MM.1S (cell line): ENCODE measurements around the gene ROR2.

ENCODE experiments used
- DNase-seq: peaks from one replicate; pipeline ENCODE4 v3.0.0-alpha.2; 2015
- H2AFZ ChIP-seq: fragments of 300-600 bp; sonication (generic); 2 replicates; pipeline ENCODE4 v1.6.0; 2016; ENCODE audit warnings: antibody characterized with exemption, low read length
- H3F3A ChIP-seq: fragments of 300-600 bp; sonication (generic); 2 replicates; pipeline ENCODE4 v1.6.1; 2016; ENCODE audit warnings: mild to moderate bottlenecking, antibody characterized with exemption, low read length, moderate library complexity, mixed read lengths; ENCODE audit not compliant: insufficient read depth
- H3K27ac ChIP-seq: fragments of 300-600 bp; sonication (generic); 2 replicates; pipeline ENCODE4 v1.5.1; 2016; ENCODE audit warnings: mild to moderate bottlenecking, low read length
- H3K27me3 ChIP-seq: fragments of 300-600 bp; sonication (generic); replicated peaks from 2 replicates; pipeline ENCODE4 v1.6.0; 2016; ENCODE audit warnings: low read length; ENCODE audit not compliant: insufficient read depth
- H3K36me3 ChIP-seq: fragments of 300-600 bp; sonication (generic); replicated peaks from 2 replicates; pipeline ENCODE4 v1.6.1; 2016; ENCODE audit warnings: mild to moderate bottlenecking, low read length, mixed read lengths; ENCODE audit not compliant: insufficient read depth
- H3K4me1 ChIP-seq: fragments of 300-600 bp; sonication (generic); 2 replicates; pipeline ENCODE4 v1.6.1; 2016; ENCODE audit warnings: low read length, mixed read lengths
- H3K4me2 ChIP-seq: fragments of 300-600 bp; sonication (generic); 2 replicates; pipeline ENCODE4 v1.6.0; 2016; ENCODE audit warnings: low read depth, low read length
- H3K4me3 ChIP-seq: fragments of 300-600 bp; sonication (generic); 2 replicates; pipeline ENCODE4 v1.5.1; 2016; ENCODE audit warnings: low read length, mixed read lengths
- H3K79me2 ChIP-seq: fragments of 300-600 bp; sonication (generic); 2 replicates; pipeline ENCODE4 v1.6.1; 2016; ENCODE audit warnings: mixed run types, low read length, mixed read lengths
- H3K9ac ChIP-seq: fragments of 300-600 bp; sonication (generic); 2 replicates; pipeline ENCODE4 v1.6.1; 2016; ENCODE audit warnings: low read length, mixed read lengths
- H3K9me2 ChIP-seq: fragments of 300-600 bp; sonication (generic); replicated peaks from 2 replicates; pipeline ENCODE4 v1.6.1; 2016; ENCODE audit warnings: mild to moderate bottlenecking, low read length, mixed read lengths; ENCODE audit not compliant: insufficient read depth
- H3K9me3 ChIP-seq: fragments of 300-600 bp; sonication (generic); replicated peaks from 2 replicates; pipeline ENCODE4 v1.6.1; 2016; ENCODE audit warnings: mild to moderate bottlenecking, low read length, mixed read lengths; ENCODE audit not compliant: insufficient read depth
- H4K20me1 ChIP-seq: fragments of 300-600 bp; sonication (generic); 2 replicates; pipeline ENCODE4 v1.6.1; 2016; ENCODE audit warnings: mild to moderate bottlenecking, low read length, moderate library complexity, mixed read lengths; ENCODE audit not compliant: insufficient read depth
- EZH2 ChIP-seq: fragments of 300-600 bp; sonication (generic); optimal IDR thresholded peaks from 2 replicates; pipeline ENCODE3; 2017; ENCODE audit warnings: low read depth, mild to moderate bottlenecking, antibody characterized with exemption, low read length, mixed read lengths
- EZH2phosphoT487 ChIP-seq: fragments of 300-600 bp; sonication (generic); IDR thresholded peaks from 2 replicates; pipeline ENCODE4 v1.6.1; 2018; ENCODE audit warnings: antibody characterized with exemption, low read length
- TF ChIP-seq, protein P1 (sequence below): fragments of 300-600 bp; sonication (generic); IDR thresholded peaks from 2 replicates; pipeline ENCODE4 v1.5.1; 2016; ENCODE audit warnings: antibody characterized with exemption, low read length, mixed read lengths

Gene ROR2

GRCh38 chr9:91890662-91891061 lies 59.4 kb downstream of the ROR2 start:
- Histone ChIP-seq H3K9me3 (no peaks in the 10 kb centered on the region), H3K4me2 (no peak overlapping the region), H3K27ac (no peak overlapping the region), H3K4me1 (peaks cover 9% of the 10 kb centered on the region), H4K20me1 (no peaks in the 10 kb centered on the region), H3F3A (peaks cover 6% of the 10 kb centered on the region), H2AFZ (no peak overlapping the region), H3K79me2 (peaks cover 48% of the 10 kb centered on the region), H3K9ac (no peak overlapping the region), H3K27me3 (no peaks in the 10 kb centered on the region), H3K9me2 (no peaks in the 10 kb centered on the region), H3K36me3 (no peaks in the 10 kb centered on the region), H3K4me3 (no peak overlapping the region)
- no peak for DNase-seq
- TF ChIP-seq EZH2phosphoT487: no peak

DNA sequence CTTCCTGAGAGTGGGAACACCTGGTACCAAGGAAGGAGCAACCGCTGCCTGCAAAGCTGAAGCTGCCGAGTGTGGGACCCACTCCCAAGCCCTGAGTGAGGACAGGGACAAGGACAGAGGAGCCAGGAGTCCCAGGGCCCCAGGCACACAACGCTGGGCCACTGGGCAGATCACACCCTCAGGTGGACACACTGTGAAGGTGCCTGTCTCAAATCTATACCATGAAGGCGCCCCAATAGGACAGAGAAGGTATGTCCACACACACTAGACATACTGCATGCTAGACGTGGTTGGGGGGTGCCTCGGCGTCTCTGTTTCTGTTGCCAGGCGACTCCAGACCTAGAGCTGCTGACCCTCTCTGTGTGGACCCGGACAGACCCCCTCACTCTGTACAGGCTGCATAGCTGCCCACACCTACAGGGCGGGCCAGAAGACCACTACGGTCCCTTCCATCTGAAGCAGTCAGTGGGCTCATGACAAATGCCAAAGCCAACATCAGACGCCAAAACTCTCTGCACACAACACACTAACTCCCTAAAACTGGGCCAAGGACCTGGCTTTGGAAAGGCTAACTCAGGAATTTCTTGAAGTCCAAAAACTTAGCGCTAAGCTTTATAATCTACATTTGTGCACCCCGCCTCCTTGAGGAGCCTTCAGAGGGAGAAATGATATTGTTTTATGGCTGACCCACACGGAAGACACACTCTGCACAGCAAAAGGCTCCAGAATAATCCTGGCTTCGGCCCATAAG lies 60.7 kb downstream of the ROR2 start:
- H3K9ac ChIP-seq: no peak overlapping the region
- TF ChIP-seq EZH2: no peak
- TF ChIP-seq, protein P1, sequence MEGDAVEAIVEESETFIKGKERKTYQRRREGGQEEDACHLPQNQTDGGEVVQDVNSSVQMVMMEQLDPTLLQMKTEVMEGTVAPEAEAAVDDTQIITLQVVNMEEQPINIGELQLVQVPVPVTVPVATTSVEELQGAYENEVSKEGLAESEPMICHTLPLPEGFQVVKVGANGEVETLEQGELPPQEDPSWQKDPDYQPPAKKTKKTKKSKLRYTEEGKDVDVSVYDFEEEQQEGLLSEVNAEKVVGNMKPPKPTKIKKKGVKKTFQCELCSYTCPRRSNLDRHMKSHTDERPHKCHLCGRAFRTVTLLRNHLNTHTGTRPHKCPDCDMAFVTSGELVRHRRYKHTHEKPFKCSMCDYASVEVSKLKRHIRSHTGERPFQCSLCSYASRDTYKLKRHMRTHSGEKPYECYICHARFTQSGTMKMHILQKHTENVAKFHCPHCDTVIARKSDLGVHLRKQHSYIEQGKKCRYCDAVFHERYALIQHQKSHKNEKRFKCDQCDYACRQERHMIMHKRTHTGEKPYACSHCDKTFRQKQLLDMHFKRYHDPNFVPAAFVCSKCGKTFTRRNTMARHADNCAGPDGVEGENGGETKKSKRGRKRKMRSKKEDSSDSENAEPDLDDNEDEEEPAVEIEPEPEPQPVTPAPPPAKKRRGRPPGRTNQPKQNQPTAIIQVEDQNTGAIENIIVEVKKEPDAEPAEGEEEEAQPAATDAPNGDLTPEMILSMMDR: no peak
- no peak for TF ChIP-seq EZH2phosphoT487

GRCh38 chr9:91886414-91887076 lies 63.5 kb downstream of the ROR2 start:
- no peak for DNase-seq
- Histone ChIP-seq H3K27me3 (no peaks in the 10 kb centered on the region), H3K9me3 (no peaks in the 10 kb centered on the region), H4K20me1 (no peaks in the 10 kb centered on the region), H3K4me1 (no peaks in the 10 kb centered on the region), H3K36me3 (no peaks in the 10 kb centered on the region), H3K79me2 (peaks cover 26% of the 10 kb centered on the region), H3K4me3 (no peak overlapping the region), H3K9me2 (no peaks in the 10 kb centered on the region), H3K27ac (no peak overlapping the region), H3F3A (no peaks in the 10 kb centered on the region), H3K9ac (no peak overlapping the region), H3K4me2 (no peak overlapping the region), H2AFZ (no peak overlapping the region)
- TF ChIP-seq, protein P1: no peak
- TF ChIP-seq EZH2phosphoT487 (no peak), EZH2 (no peak)

More for the DNA sequence above, 60.7 kb downstream of the ROR2 start:
- Histone ChIP-seq H3K27ac (no peak overlapping the region), H4K20me1 (no peaks in the 10 kb centered on the region), H3K9me3 (no peaks in the 10 kb centered on the region), H3K4me2 (no peak overlapping the region), H3K4me1 (peaks cover 9% of the 10 kb centered on the region), H3K36me3 (no peaks in the 10 kb centered on the region), H3F3A (peaks cover 6% of the 10 kb centered on the region), H2AFZ (no peak overlapping the region), H3K9me2 (no peaks in the 10 kb centered on the region), H3K79me2 (peaks cover 41% of the 10 kb centered on the region), H3K27me3 (no peaks in the 10 kb centered on the region), H3K4me3 (no peak overlapping the region)
- DNase-seq: no peak
